Thoracic aorta (tissue), 2 donors: ENCODE results near the gene HBZ. TPM values are rescaled to one million over a fixed set of nuclear protein-coding genes. Genes with fewer than 3 reads are reported as not detected.

Experiments used
- ATAC-seq: fragments of 150-250 bp; one replicate; pipeline ENCODE4 v1.8.0; 2017; ENCODE audit warnings: low read depth; ENCODE audit not compliant: insufficient number of reproducible peaks, low FRiP score
- DNase-seq: peaks from one replicate; pipeline ENCODE4 v3.0.0-alpha.2; 2020; ENCODE audit warnings: low spot score
- H3K27ac ChIP-seq, 2 donors: fragments of 200-600 bp; sonication (generic); 1 replicate in 1 of 2; 2 replicates in 1 of 2; pipeline ENCODE4 v1.5.1; 2016; ENCODE audit warnings: mild to moderate bottlenecking in 2 of 2, moderate library complexity in 2 of 2
- H3K27me3 ChIP-seq: fragments of 200-600 bp; sonication (generic); replicated peaks from 2 replicates; pipeline ENCODE4 v1.6.0; 2016; ENCODE audit warnings: mild to moderate bottlenecking; ENCODE audit not compliant: insufficient read depth
- H3K36me3 ChIP-seq: fragments of 200-600 bp; sonication (generic); one replicate; pipeline ENCODE4 v1.5.1; 2016
- H3K4me1 ChIP-seq, 2 donors: fragments of 200-600 bp; sonication (generic); 1 replicate in 1 of 2; 2 replicates in 1 of 2; pipeline versions ENCODE4 v1.5.1 to v1.6.0; 2016; ENCODE audit warnings: low read depth in 2 of 2, mild to moderate bottlenecking in 1 of 2; ENCODE audit not compliant: control insufficient read depth in 1 of 2
- H3K4me3 ChIP-seq: fragments of 200-600 bp; sonication (generic); 2 replicates; pipeline ENCODE4 v1.5.1; 2016; ENCODE audit warnings: mild to moderate bottlenecking
- H3K9me3 ChIP-seq: fragments of 200-600 bp; sonication (generic); 2 replicates; pipeline ENCODE4 v1.5.1; 2016
- CTCF ChIP-seq: fragments of 200-600 bp; sonication (generic); IDR thresholded peaks from one replicate; pipeline ENCODE4 v1.5.1; 2019; ENCODE audit warnings: antibody characterized with exemption
- total RNA-seq, 2 donors: library from RNA; depleted of rRNA; stranded (reverse); fragments of >200 nt; gene quantifications; one replicate each; pipeline versions ENCODE4 v1.1.0 to v1.2.3, GENCODE V29; 2016

HBZ gene
- total RNA-seq, 2 donors from 2014 or later = not detected

- peaks cover 27% of the 10 kb centered on the region for H3K27me3 ChIP-seq
- DNase-seq = no peak
Measured at GRCh38 chr16:178668-179015, 26.2 kb downstream of the HBZ start.

GRCh38 chr16:179211-180092, 27.0 kb downstream of the HBZ start:
- H3K4me1 ChIP-seq = peaks cover 14 to 17% of the 10 kb centered on the region in 2 donors
- DNase-seq = no peak
- H3K27ac ChIP-seq = no peak overlapping the region
- H3K27me3 ChIP-seq = peaks cover 27% of the 10 kb centered on the region
- H3K36me3 ChIP-seq = no peaks in the 10 kb centered on the region
- H3K4me3 ChIP-seq = no peak overlapping the region
- no peaks in the 10 kb centered on the region for H3K9me3 ChIP-seq
- no peak for TF ChIP-seq CTCF
- ATAC-seq = no peak

More at GRCh38 chr16:178668-179015, 26.2 kb downstream of the HBZ start:
- TF ChIP-seq CTCF = no peak
- Histone ChIP-seq H3K4me3 (no peak overlapping the region), H3K9me3 (no peaks in the 10 kb centered on the region), H3K4me1 (peaks cover 14 to 17% of the 10 kb centered on the region in 2 donors), H3K36me3 (no peaks in the 10 kb centered on the region), H3K27ac (no peak overlapping the region)
- no peak for ATAC-seq

GRCh38 chr16:180101-180675, 27.7 kb downstream of the HBZ start, which contains the start of gene HBQ1:
Gene HBQ1 (plus strand): TSS chr16:180459. CDS start chr16:180487, 28 bp downstream.
- ATAC-seq (no peak), DNase-seq (no peak)
- Histone ChIP-seq H3K4me3 (peak within 1 kb of the TSS; percentile 62), H3K27me3 (peaks cover 22% of the 10 kb centered on the region), H3K36me3 (no peaks in the 10 kb centered on the region), H3K4me1 (peaks cover 14 to 17% of the 10 kb centered on the region in 2 donors), H3K9me3 (no peaks in the 10 kb centered on the region), H3K27ac (no peak within 1 kb of the TSS)
- no peak for TF ChIP-seq CTCF

- H3K36me3 ChIP-seq = no peaks in the 10 kb centered on the region
- peaks cover 22% of the 10 kb centered on the region for H3K27me3 ChIP-seq
- no peak overlapping the region for H3K27ac ChIP-seq
- TF ChIP-seq CTCF = no peak
- DNase-seq (no peak), ATAC-seq (no peak)
- peaks cover 14 to 17% of the 10 kb centered on the region in 2 donors for H3K4me1 ChIP-seq
- H3K4me3 ChIP-seq = peak overlapping the region; percentile 62
- no peaks in the 10 kb centered on the region for H3K9me3 ChIP-seq
Measured at GRCh38 chr16:180681-181564, 28.5 kb downstream of the HBZ start.
